SK-N-SH treated with all-trans-retinoic acid at 6 μM for 48 hours (cell line): Measurements from ENCODE around the gene ASS1.
A peak's percentile ranks its signal among the peaks of the same experiment; 100 is the strongest.

Experiments
- ATAC-seq: fragments of 200-7000 bp; cut with Tn5 transposase; 3 replicates; pipeline ENCODE4 v1.9.1; 2020; ENCODE audit warnings: mild to moderate bottlenecking, moderate library complexity
- ARNTL ChIP-seq: fragments of 450-650 bp; formaldehyde crosslinking; IDR thresholded peaks from 2 replicates; pipeline ENCODE4 v1.5.0; 2020; ENCODE audit warnings: low read depth, mild to moderate bottlenecking, moderate library complexity, borderline replicate concordance
- BACH2 ChIP-seq: fragments of 250-450 bp; sonication (Bioruptor Pico); IDR thresholded peaks from 2 replicates; pipeline ENCODE4 v1.9.0; 2021; ENCODE audit warnings: mild to moderate bottlenecking, borderline replicate concordance
- CSDC2 ChIP-seq: fragments of 250-450 bp; sonication (Bioruptor Pico); IDR thresholded peaks from 2 replicates; pipeline ENCODE4 v1.5.0; 2020; ENCODE audit warnings: mild to moderate bottlenecking, moderate library complexity
- ESRRG ChIP-seq: fragments of 250-450 bp; sonication (Bioruptor Pico); IDR thresholded peaks from 2 replicates; pipeline ENCODE4 v1.6.1; 2021; ENCODE audit warnings: mild to moderate bottlenecking
- GLIS3 ChIP-seq: fragments of 250-450 bp; sonication (Bioruptor Pico); IDR thresholded peaks from 2 replicates; pipeline ENCODE4 v1.5.0; 2020; ENCODE audit warnings: mild to moderate bottlenecking, moderate library complexity
- ISL1 ChIP-seq: fragments of 250-450 bp; sonication (Bioruptor Pico); IDR thresholded peaks from 2 replicates; pipeline ENCODE4 v2.1.2; 2022; ENCODE audit warnings: mild to moderate bottlenecking, moderate library complexity
- OSR1 ChIP-seq: fragments of 250-450 bp; sonication (Bioruptor Pico); IDR thresholded peaks from 2 replicates; pipeline ENCODE4 v1.8.0; 2022; ENCODE audit warnings: moderate library complexity, mild to moderate bottlenecking, inconsistent platforms
- PPARA ChIP-seq: fragments of 250-450 bp; sonication (Bioruptor Pico); IDR thresholded peaks from 2 replicates; pipeline ENCODE4 v1.5.0; 2020; ENCODE audit warnings: mild to moderate bottlenecking, borderline replicate concordance
- RARB ChIP-seq: fragments of 250-450 bp; sonication (Bioruptor Pico); IDR thresholded peaks from 2 replicates; pipeline ENCODE4 v1.8.0; 2021; ENCODE audit warnings: mild to moderate bottlenecking, moderate library complexity
- SNAI2 ChIP-seq: fragments of 250-450 bp; sonication (Bioruptor Pico); IDR thresholded peaks from 2 replicates; pipeline ENCODE4 v1.5.0; 2020; ENCODE audit warnings: mild to moderate bottlenecking, moderate library complexity
- TCF4 ChIP-seq: fragments of 250-450 bp; sonication (Bioruptor Pico); IDR thresholded peaks from 2 replicates; pipeline ENCODE4 v1.8.0; 2021; ENCODE audit warnings: mild to moderate bottlenecking, moderate library complexity, borderline replicate concordance
- ZC3H10 ChIP-seq: fragments of 250-450 bp; sonication (Bioruptor Pico); IDR thresholded peaks from 2 replicates; pipeline ENCODE4 v1.5.1; 2021; ENCODE audit warnings: mild to moderate bottlenecking, moderate library complexity
- ZFP3 ChIP-seq: fragments of 250-450 bp; sonication (Bioruptor Pico); IDR thresholded peaks from 2 replicates; pipeline ENCODE4 v1.5.0; 2020; ENCODE audit warnings: mild to moderate bottlenecking, moderate library complexity
- ZFP30 ChIP-seq: fragments of 450-650 bp; formaldehyde crosslinking; IDR thresholded peaks from 2 replicates; pipeline ENCODE4 v1.5.0; 2022; ENCODE audit warnings: mild to moderate bottlenecking, moderate library complexity
- ZNF565 ChIP-seq: fragments of 450-650 bp; formaldehyde crosslinking; conservative IDR thresholded peaks from 2 replicates; pipeline ENCODE4 v1.5.0; 2020; ENCODE audit warnings: low read depth, mild to moderate bottlenecking, moderate library complexity
- ZNF70 ChIP-seq: fragments of 450-650 bp; formaldehyde crosslinking; IDR thresholded peaks from 2 replicates; pipeline ENCODE4 v1.5.0; 2020; ENCODE audit warnings: mild to moderate bottlenecking, moderate library complexity
- ZNF8 ChIP-seq: fragments of 450-650 bp; formaldehyde crosslinking; IDR thresholded peaks from 2 replicates; pipeline ENCODE4 v1.5.0; 2020; ENCODE audit warnings: mild to moderate bottlenecking, moderate library complexity
- TF ChIP-seq, protein P1 (sequence below): fragments of 250-450 bp; sonication (Bioruptor Pico); IDR thresholded peaks from 2 replicates; pipeline ENCODE4 v1.5.0; 2020; ENCODE audit warnings: mild to moderate bottlenecking, moderate library complexity
- TF ChIP-seq, protein P2 (sequence below): fragments of 250-450 bp; sonication (Bioruptor Pico); IDR thresholded peaks from 2 replicates; pipeline ENCODE4 v1.8.0; 2021; ENCODE audit warnings: low read depth, mild to moderate bottlenecking, moderate library complexity, borderline replicate concordance
- TF ChIP-seq, protein P3 (sequence below): fragments of 250-450 bp; sonication (Bioruptor Pico); IDR thresholded peaks from 2 replicates; pipeline ENCODE4 v1.5.1; 2021; ENCODE audit warnings: mild to moderate bottlenecking, moderate library complexity
- TF ChIP-seq, protein P4 (sequence below): fragments of 250-450 bp; sonication (Bioruptor Pico); IDR thresholded peaks from 2 replicates; pipeline ENCODE4 v1.8.0; 2020; ENCODE audit warnings: mild to moderate bottlenecking, moderate library complexity, borderline replicate concordance
- TF ChIP-seq, protein P5 (sequence below): fragments of 250-450 bp; sonication (Bioruptor Pico); IDR thresholded peaks from 2 replicates; pipeline ENCODE4 v1.5.1; 2020; ENCODE audit warnings: low read depth, mild to moderate bottlenecking, moderate library complexity

ASS1 gene

DNA sequence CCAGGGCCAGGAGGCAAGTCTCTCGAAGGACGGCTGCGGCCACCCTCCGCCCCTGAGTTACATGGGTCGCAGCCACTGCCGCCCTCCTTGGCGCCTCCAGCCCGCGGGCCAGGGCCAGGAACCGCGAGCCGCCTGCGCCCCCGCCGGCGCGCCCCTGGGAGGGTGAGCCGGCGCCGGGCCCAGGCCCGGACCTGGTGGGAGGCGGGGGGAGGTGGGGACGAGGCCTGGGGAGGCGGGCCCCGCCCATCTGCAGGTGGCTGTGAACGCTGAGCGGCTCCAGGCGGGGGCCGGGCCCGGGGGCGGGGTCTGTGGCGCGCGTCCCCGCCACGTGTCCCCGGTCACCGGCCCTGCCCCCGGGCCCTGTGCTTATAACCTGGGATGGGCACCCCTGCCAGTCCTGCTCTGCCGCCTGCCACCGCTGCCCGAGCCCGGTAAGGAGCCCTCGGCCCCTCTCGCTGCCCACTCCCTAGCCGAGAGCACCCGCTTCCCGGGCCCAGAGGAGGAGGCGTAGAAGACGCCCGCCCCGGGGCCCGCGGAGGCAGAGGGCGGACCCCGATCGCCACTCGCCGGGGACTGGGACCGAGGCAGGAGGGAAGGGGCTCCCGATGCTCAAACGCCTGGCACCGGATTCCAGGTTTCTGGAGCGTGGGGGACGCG is at the start of gene ASS1:
Gene ASS1, plus strand, starts transcription at position 397 of the 657 bp plus-strand sequence. CDS start 7,268 bp downstream, outside the sequence.
- TF ChIP-seq PPARA (CRISPR knock-in tag): no peak
- TF ChIP-seq, protein P1, sequence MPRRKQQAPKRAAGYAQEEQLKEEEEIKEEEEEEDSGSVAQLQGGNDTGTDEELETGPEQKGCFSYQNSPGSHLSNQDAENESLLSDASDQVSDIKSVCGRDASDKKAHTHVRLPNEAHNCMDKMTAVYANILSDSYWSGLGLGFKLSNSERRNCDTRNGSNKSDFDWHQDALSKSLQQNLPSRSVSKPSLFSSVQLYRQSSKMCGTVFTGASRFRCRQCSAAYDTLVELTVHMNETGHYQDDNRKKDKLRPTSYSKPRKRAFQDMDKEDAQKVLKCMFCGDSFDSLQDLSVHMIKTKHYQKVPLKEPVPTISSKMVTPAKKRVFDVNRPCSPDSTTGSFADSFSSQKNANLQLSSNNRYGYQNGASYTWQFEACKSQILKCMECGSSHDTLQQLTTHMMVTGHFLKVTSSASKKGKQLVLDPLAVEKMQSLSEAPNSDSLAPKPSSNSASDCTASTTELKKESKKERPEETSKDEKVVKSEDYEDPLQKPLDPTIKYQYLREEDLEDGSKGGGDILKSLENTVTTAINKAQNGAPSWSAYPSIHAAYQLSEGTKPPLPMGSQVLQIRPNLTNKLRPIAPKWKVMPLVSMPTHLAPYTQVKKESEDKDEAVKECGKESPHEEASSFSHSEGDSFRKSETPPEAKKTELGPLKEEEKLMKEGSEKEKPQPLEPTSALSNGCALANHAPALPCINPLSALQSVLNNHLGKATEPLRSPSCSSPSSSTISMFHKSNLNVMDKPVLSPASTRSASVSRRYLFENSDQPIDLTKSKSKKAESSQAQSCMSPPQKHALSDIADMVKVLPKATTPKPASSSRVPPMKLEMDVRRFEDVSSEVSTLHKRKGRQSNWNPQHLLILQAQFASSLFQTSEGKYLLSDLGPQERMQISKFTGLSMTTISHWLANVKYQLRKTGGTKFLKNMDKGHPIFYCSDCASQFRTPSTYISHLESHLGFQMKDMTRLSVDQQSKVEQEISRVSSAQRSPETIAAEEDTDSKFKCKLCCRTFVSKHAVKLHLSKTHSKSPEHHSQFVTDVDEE (CRISPR knock-in tag): no peak
- TF ChIP-seq, protein P2, sequence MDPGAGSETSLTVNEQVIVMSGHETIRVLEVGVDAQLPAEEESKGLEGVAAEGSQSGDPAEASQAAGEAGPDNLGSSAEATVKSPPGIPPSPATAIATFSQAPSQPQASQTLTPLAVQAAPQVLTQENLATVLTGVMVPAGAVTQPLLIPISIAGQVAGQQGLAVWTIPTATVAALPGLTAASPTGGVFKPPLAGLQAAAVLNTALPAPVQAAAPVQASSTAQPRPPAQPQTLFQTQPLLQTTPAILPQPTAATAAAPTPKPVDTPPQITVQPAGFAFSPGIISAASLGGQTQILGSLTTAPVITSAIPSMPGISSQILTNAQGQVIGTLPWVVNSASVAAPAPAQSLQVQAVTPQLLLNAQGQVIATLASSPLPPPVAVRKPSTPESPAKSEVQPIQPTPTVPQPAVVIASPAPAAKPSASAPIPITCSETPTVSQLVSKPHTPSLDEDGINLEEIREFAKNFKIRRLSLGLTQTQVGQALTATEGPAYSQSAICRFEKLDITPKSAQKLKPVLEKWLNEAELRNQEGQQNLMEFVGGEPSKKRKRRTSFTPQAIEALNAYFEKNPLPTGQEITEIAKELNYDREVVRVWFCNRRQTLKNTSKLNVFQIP (CRISPR knock-in tag): no peak
- ATAC-seq: no peak

DNA sequence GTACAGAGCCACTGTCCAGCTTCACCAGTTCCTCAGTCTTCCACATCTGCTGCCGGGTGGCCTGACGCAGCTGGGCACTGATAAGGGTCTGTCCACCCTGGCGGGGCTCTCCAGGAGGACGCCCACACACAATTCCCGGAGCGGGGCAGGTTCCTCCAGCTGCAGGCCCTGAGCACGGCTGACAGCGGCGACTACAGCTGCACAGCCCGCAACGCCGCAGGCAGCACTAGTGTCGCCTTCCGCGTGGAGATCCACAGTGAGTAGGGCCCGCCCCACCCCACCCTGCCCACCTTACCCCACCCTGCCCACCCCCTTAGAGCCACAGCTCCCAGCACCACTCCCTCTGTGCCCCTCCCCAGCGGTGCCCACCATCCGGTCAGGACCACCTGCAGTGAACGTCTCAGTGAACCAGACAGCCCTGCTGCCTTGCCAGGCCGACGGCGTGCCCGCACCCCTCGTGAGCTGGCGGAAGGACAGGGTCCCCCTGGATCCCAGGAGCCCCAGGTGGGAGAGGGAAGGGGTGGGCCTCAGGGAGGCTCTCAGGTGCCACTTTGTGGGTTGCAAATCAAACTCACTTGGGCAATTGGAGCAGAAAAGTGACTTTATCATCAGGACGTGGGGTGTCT is 48.8 kb upstream of the ASS1 start:
- ATAC-seq: no peak
- TF ChIP-seq ZC3H10 (CRISPR knock-in tag) (no peak), BACH2 (CRISPR knock-in tag) (no peak), ARNTL (no peak), PPARA (CRISPR knock-in tag) (no peak), ZFP3 (no peak), RARB (CRISPR knock-in tag) (no peak), ESRRG (CRISPR knock-in tag) (no peak), SNAI2 (no peak), OSR1 (CRISPR knock-in tag) (no peak), TCF4 (CRISPR knock-in tag) (no peak), ZNF8 (CRISPR knock-in tag) (no peak), ZNF565 (CRISPR knock-in tag) (no peak)
- TF ChIP-seq, protein P3, sequence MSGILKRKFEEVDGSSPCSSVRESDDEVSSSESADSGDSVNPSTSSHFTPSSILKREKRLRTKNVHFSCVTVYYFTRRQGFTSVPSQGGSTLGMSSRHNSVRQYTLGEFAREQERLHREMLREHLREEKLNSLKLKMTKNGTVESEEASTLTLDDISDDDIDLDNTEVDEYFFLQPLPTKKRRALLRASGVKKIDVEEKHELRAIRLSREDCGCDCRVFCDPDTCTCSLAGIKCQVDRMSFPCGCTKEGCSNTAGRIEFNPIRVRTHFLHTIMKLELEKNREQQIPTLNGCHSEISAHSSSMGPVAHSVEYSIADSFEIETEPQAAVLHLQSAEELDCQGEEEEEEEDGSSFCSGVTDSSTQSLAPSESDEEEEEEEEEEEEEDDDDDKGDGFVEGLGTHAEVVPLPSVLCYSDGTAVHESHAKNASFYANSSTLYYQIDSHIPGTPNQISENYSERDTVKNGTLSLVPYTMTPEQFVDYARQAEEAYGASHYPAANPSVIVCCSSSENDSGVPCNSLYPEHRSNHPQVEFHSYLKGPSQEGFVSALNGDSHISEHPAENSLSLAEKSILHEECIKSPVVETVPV (CRISPR knock-in tag): no peak
- TF ChIP-seq, protein P4, sequence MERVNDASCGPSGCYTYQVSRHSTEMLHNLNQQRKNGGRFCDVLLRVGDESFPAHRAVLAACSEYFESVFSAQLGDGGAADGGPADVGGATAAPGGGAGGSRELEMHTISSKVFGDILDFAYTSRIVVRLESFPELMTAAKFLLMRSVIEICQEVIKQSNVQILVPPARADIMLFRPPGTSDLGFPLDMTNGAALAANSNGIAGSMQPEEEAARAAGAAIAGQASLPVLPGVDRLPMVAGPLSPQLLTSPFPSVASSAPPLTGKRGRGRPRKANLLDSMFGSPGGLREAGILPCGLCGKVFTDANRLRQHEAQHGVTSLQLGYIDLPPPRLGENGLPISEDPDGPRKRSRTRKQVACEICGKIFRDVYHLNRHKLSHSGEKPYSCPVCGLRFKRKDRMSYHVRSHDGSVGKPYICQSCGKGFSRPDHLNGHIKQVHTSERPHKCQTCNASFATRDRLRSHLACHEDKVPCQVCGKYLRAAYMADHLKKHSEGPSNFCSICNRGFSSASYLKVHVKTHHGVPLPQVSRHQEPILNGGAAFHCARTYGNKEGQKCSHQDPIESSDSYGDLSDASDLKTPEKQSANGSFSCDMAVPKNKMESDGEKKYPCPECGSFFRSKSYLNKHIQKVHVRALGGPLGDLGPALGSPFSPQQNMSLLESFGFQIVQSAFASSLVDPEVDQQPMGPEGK: no peak
- TF ChIP-seq, protein P5, sequence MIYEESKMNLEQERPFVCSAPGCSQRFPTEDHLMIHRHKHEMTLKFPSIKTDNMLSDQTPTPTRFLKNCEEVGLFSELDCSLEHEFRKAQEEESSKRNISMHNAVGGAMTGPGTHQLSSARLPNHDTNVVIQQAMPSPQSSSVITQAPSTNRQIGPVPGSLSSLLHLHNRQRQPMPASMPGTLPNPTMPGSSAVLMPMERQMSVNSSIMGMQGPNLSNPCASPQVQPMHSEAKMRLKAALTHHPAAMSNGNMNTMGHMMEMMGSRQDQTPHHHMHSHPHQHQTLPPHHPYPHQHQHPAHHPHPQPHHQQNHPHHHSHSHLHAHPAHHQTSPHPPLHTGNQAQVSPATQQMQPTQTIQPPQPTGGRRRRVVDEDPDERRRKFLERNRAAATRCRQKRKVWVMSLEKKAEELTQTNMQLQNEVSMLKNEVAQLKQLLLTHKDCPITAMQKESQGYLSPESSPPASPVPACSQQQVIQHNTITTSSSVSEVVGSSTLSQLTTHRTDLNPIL (CRISPR knock-in tag): no peak

DNA sequence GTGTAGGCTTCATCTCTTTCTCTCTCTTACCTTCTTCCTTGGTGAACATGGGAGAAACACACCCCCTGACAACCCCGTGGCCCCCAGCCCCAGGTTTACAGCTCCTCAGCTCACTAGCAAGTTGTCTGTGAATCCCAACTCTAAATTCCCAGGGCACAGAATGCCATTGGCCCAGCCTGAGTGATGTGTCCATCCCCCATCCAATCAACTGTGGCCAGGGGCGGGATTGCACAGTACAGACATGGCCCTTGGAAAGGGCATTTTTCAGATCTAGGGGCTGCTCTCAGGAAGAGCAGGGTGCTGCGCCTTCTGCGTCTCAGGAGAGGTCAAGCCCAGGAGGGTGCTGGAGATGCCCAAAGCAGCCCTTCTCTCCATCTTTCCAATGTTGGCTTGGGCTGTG is 48.2 kb upstream of the ASS1 start:
- TF ChIP-seq RARB (CRISPR knock-in tag) (no peak), ZNF8 (CRISPR knock-in tag) (no peak), ARNTL (no peak), ZFP30 (no peak), SNAI2 (no peak), ZFP3 (no peak), ZNF565 (CRISPR knock-in tag) (no peak), TCF4 (CRISPR knock-in tag) (no peak), ZNF70 (no peak), GLIS3 (no peak), PPARA (CRISPR knock-in tag) (no peak), CSDC2 (CRISPR knock-in tag) (no peak), ISL1 (CRISPR knock-in tag) (no peak), ZC3H10 (CRISPR knock-in tag) (no peak)
- TF ChIP-seq, protein P1 (CRISPR knock-in tag): no peak
- ATAC-seq: peak; percentile 33; the same call in 1 of the 3 replicates
